DMS153 treated with DMSO at 0.1 percent for 48 hours (cell line): ENCODE results near the gene FIGNL2.
"Not testable (repeated sequence)": the region's sequence is repeated elsewhere in the genome, so short reads cannot be mapped to it uniquely, and the experiment has no call there.

Experiments used
- DNase-seq: peaks from one replicate; lab custom pipeline; 2025; ENCODE audit not compliant: unreplicated experiment; lab: John Stamatoyannopoulos, UW

Gene FIGNL2

GRCh38 chr12:51818086-51818485, 30.4 kb downstream of the FIGNL2 start:
- no peak for DNase-seq

GRCh38 chr12:51817027-51817953, 31.2 kb downstream of the FIGNL2 start:
- no peak for DNase-seq

- DNase-seq = no peak
These were observed 32.9 kb downstream of the FIGNL2 start for GRCh38 chr12:51815571-51815970.

GRCh38 chr12:51814311-51815088, 34.0 kb downstream of the FIGNL2 start:
- peak; percentile 43 for DNase-seq

GRCh38 chr12:51813931-51814310, 34.6 kb downstream of the FIGNL2 start:
- DNase-seq = no peak

- DNase-seq = no peak
These were observed 35.6 kb downstream of the FIGNL2 start for GRCh38 chr12:51812871-51813270.

- DNase-seq = no peak
These were observed 37.0 kb downstream of the FIGNL2 start for GRCh38 chr12:51811203-51812202.

GRCh38 chr12:51809193-51809592, 39.3 kb downstream of the FIGNL2 start:
- no peak for DNase-seq

GRCh38 chr12:51806896-51807295, 41.6 kb downstream of the FIGNL2 start:
- DNase-seq = no peak

GRCh38 chr12:51801027-51801426, 47.5 kb downstream of the FIGNL2 start:
- no peak for DNase-seq

GRCh38 chr12:51798501-51798900, 50.0 kb downstream of the FIGNL2 start:
- DNase-seq = no peak

GRCh38 chr12:51798051-51798450, 50.5 kb downstream of the FIGNL2 start:
- not testable (repeated sequence) for DNase-seq

- no peak for DNase-seq
These were observed 51.2 kb downstream of the FIGNL2 start for GRCh38 chr12:51797301-51797700.

- no peak for DNase-seq
These were observed 55.3 kb downstream of the FIGNL2 start for GRCh38 chr12:51793201-51793600.

- DNase-seq = no peak
These were observed 56.1 kb downstream of the FIGNL2 start for GRCh38 chr12:51792417-51792816.

- DNase-seq = no peak
These were observed 59.6 kb downstream of the FIGNL2 start for GRCh38 chr12:51788876-51789275.

GRCh38 chr12:51785906-51786305, 62.6 kb downstream of the FIGNL2 start:
- DNase-seq = no peak

- DNase-seq = no peak
These were observed 63.8 kb downstream of the FIGNL2 start for GRCh38 chr12:51784688-51785087.

- DNase-seq = no peak
These were observed 68.6 kb downstream of the FIGNL2 start for GRCh38 chr12:51779876-51780275.

GRCh38 chr12:51777973-51778372, 70.5 kb downstream of the FIGNL2 start:
- DNase-seq = no peak

GRCh38 chr12:51777457-51777856, 71.1 kb downstream of the FIGNL2 start:
- DNase-seq = no peak
